T-helper 1 cell treated with Interleukin-12 subunit alpha and Interleukin-12 subunit beta and Interleukin-4 antibody, amounts not matched to agents 30 μg/mL and 1 μg/mL, for 36 hours (primary cell): Measurements from ENCODE around the gene TINAGL1.
"Not testable (repeated sequence)": the region's sequence is repeated elsewhere in the genome, so short reads cannot be mapped to it uniquely, and the experiment has no call there.

ENCODE experiments used
- H3K27ac Mint-ChIP-seq: one replicate; pipeline ENCODE4 v1.8.0; 2021; ENCODE audit warnings: mild to moderate bottlenecking, mixed read lengths
- H3K27me3 Mint-ChIP-seq: one replicate; pipeline ENCODE4 v1.8.0; 2021; ENCODE audit warnings: low read depth, mixed read lengths
- H3K36me3 Mint-ChIP-seq: one replicate; pipeline ENCODE4 v1.8.0; 2021; ENCODE audit warnings: low read depth, mixed read lengths
- H3K4me1 Mint-ChIP-seq: one replicate; pipeline ENCODE4 v1.8.0; 2021; ENCODE audit warnings: low read depth, mixed read lengths
- H3K4me3 Mint-ChIP-seq: one replicate; pipeline ENCODE4 v1.8.0; 2021; ENCODE audit warnings: mild to moderate bottlenecking, moderate library complexity, mixed read lengths
- H3K9me3 Mint-ChIP-seq: one replicate; pipeline ENCODE4 v1.8.0; 2021; ENCODE audit warnings: mixed read lengths

The TINAGL1 gene

DNA sequence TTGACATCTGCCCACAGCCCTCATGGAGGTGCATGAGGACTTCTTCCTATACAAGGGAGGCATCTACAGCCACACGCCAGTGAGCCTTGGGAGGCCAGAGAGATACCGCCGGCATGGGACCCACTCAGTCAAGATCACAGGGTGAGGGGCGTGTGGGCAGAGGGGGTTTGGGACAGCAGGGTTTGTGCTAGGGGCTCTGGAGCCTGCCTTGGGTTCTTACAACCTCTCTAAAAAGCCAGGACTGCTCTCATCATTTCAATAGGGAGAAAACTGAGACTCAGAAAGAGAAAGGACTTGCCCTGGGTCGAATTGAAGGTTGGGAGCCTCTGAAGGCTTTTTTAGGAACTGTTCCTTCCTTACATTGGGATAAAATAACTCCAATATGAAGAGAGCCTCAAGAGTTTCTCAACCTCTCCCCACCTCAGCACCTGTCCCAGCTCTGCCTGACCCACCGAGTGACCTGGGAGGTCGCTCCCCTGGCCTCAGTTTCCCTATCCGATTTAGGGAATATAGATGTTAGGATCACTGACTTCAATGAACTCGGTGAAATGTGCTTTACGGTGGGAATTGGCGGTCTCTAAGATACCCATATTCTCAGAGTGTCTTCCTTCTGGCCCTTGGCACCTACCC is 9.5 kb downstream of the TINAGL1 start:
- Mint-ChIP-seq H3K4me1 (no peaks in the 10 kb centered on the region), H3K9me3 (no peaks in the 10 kb centered on the region), H3K27ac (no peak overlapping the region), H3K27me3 (peaks cover 15% of the 10 kb centered on the region), H3K36me3 (no peaks in the 10 kb centered on the region), H3K4me3 (no peak overlapping the region)

DNA sequence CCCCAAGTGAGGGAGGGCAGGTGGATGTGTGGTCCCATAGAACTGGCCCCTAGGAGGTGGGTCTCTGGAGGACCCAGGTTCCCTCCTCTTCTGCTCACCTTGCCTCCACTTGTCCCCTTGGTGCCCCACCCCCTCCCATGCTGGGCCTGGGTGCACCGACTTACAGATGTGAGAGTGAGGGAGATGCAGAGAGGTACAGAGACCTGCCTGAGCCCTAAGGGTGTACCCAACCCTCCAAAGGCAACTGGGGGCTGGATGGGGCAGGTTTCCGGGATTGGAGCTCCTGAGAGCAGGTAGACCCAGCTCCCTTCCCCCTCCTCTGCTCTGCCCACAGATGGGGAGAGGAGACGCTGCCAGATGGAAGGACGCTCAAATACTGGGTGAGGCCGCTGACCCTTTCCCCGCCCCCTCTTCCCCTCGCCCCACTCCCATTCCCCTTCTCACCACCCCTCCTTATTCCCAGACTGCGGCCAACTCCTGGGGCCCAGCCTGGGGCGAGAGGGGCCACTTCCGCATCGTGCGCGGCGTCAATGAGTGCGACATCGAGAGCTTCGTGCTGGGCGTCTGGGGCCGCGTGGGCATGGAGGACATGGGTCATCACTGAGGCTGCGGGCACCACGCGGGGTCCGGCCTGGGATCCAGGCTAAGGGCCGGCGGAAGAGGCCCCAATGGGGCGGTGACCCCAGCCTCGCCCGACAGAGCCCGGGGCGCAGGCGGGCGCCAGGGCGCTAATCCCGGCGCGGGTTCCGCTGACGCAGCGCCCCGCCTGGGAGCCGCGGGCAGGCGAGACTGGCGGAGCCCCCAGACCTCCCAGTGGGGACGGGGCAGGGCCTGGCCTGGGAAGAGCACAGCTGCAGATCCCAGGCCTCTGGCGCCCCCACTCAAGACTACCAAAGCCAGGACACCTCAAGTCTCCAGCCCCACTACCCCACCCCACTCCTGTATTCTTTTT is 10.3 kb downstream of the TINAGL1 start:
- Mint-ChIP-seq H3K9me3 (no peaks in the 10 kb centered on the region), H3K36me3 (no peaks in the 10 kb centered on the region), H3K4me3 (no peak overlapping the region), H3K27ac (no peak overlapping the region), H3K27me3 (peaks cover 15% of the 10 kb centered on the region), H3K4me1 (no peaks in the 10 kb centered on the region)

DNA sequence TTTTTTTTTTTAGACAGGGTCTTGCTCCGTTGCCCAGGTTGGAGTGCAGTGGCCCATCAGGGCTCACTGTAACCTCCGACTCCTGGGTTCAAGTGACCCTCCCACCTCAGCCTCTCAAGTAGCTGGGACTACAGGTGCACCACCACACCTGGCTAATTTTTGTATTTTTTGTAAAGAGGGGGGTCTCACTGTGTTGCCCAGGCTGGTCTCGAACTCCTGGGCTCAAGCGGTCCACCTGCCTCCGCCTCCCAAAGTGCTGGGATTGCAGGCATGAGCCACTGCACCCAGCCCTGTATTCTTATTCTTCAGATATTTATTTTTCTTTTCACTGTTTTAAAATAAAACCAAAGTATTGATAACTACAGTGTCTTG is 11.0 kb downstream of the TINAGL1 start:
- H3K27me3 Mint-ChIP-seq: peaks cover 21% of the 10 kb centered on the region
- H3K9me3 Mint-ChIP-seq, H3K27ac Mint-ChIP-seq, H3K4me1 Mint-ChIP-seq, H3K4me3 Mint-ChIP-seq, H3K36me3 Mint-ChIP-seq: not testable (repeated sequence)

DNA sequence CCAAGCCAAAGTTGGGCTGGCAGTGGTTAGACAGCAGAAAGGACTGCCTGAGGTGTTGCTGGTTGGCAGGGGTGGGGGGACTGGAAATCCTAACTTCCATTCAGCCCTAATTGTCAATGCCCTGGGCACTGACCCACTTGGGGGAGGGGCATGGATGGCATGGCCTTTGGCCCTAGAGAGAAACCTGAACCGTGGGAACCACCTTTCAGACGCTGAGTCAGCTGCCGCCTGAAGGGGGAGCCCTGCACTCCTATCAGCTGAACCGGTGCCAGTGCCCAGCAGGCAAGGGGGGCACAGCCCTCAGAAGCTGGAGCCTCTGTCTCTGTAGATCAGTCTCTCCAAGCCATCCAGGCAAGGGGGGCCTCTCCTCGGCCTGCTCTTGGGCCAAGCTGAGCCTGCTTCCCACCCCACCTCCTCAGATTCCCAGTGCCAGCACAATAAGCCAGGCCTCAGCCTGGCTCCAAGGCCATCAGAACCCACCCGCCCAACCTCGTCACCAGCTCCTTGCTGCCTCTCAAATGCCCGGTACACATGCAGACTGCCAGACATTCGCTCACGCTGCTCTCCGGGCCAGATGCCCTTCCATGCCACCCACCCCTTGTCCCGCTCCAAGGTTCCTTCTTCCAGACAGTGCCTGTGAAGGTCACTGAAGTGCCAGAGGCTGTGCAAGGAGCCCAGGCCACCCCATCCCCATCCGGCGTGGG is 11.6 kb downstream of the TINAGL1 start:
- no peaks in the 10 kb centered on the region for H3K4me1 Mint-ChIP-seq
- peaks cover 21% of the 10 kb centered on the region for H3K27me3 Mint-ChIP-seq
- no peak overlapping the region for H3K4me3 Mint-ChIP-seq
- no peak overlapping the region for H3K27ac Mint-ChIP-seq
- H3K9me3 Mint-ChIP-seq: no peaks in the 10 kb centered on the region
- H3K36me3 Mint-ChIP-seq: no peaks in the 10 kb centered on the region

DNA sequence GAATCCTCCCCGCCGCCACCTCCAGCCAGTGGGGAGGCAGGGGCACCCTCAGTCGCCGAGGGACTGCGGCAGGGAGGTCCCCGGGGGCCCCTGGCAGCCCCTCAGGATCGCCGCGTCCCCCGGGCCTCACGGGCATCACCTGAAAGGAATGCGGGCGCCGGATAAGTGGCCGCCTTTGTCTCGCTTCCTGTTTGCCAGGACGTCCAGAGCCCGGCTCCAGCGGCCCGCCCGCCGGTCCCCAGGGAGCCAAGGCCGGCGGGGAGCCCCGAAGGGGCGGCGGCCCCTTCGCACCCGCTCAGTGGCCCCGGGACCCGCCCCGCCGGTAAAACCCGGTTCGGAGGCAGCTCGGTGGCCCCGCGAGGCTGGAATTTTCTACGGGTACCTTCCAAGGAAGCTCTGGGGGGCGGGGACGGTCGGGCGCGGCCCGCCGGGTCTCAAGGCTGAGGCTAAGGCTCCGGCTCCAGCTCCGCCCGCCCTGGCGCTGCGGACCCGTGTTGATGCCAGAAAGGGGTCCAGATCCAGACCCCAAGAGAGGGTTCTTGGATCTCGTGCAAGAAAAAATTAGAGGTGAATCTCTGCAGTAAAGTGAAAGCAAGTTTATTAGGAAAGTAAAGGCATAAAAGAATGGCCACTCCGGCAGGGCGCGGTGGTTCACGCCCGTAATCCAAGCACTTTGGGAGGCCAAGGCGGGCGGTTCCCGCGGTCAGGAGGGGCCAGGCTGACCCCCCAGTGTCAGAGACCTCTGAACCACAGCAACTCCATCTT is 12.6 kb downstream of the TINAGL1 start:
- Mint-ChIP-seq H3K4me3 (no peak overlapping the region), H3K36me3 (no peaks in the 10 kb centered on the region), H3K9me3 (no peaks in the 10 kb centered on the region), H3K4me1 (no peaks in the 10 kb centered on the region), H3K27ac (no peak overlapping the region), H3K27me3 (peaks cover 21% of the 10 kb centered on the region)

DNA sequence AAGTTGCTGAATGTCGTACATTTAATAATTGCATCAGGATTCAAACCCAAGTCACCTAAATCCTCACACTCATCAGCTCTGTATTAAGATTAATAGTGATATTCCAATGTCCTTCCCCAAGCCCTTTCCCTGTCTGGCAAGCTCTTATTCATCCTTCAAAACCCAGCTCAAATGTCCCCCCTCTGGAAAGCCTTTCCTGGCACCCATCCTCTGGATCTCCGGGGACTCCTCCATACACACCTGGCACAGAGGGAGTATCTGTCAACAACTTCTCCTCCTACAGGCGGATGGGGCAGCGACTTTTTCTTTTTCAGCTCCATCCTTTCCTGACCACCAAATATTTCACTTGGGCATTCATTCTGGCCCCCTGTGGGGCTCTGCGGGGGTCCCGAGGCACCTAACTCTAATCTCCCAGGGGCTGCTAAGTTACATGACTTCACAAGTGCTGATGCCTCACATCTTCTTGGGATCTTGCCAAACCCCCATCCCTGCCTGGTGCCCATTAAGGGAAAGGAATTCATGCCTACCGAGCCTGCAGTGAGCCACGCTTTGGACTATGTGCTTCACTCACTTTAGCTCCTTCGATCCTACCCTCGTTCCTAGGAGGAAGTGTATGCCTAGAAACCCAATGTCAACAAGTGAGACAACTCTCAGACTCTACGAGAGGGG is 15.2 kb downstream of the TINAGL1 start:
- Mint-ChIP-seq H3K27ac (no peak overlapping the region), H3K9me3 (no peaks in the 10 kb centered on the region), H3K36me3 (no peaks in the 10 kb centered on the region), H3K4me3 (no peak overlapping the region), H3K4me1 (no peaks in the 10 kb centered on the region), H3K27me3 (peaks cover 29% of the 10 kb centered on the region)

DNA sequence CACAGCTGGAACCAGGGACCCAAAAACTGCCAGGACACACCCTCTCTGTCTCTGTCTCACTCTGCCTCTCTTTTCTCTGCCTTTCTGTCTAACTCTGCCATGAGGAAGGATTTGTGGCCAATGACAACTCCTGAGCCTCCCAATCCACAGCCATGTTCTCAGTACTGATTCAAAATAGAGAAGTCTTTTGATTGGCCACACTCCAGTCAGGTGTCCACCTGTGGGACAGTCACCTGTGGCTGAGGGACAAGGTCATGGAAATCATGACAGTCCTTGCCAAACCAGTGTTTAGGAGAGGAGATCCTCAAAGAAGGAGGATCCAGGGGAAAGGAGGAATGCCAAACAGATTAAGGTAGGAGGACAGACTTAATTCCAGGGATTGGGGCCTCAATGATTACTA is 15.8 kb downstream of the TINAGL1 start:
- Mint-ChIP-seq H3K4me1 (no peaks in the 10 kb centered on the region), H3K9me3 (no peaks in the 10 kb centered on the region), H3K27ac (no peak overlapping the region), H3K4me3 (no peak overlapping the region), H3K27me3 (peaks cover 29% of the 10 kb centered on the region), H3K36me3 (no peaks in the 10 kb centered on the region)

DNA sequence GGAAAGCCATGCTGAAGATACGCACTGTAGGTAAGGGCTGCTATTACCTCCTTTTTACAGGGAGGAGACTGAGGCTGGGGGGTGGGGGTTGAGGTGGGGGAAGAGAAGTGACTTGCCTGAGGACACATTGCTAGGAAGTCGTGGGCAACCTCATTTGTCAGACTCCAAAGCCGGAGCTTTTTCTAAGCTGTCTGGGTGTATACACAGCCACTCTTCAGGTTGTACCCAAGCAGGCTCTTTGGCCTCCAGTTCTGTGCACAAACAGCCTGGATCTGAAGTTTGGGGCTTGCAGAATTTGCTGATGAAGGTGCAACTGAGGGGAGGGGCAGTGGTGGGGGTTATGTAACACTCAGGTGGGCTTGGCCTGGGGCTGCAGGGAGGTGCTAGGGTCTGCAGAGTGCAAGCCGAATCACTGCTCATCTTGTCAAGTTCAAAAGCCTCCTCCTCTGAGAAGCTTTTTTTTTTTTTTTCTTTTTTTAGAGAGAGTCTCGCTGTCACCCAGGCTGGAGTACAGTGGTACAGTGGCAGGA is 16.9 kb downstream of the TINAGL1 start:
- no peaks in the 10 kb centered on the region for H3K4me1 Mint-ChIP-seq
- peaks cover 32% of the 10 kb centered on the region for H3K27me3 Mint-ChIP-seq
- H3K4me3 Mint-ChIP-seq: no peak overlapping the region
- H3K36me3 Mint-ChIP-seq: no peaks in the 10 kb centered on the region
- no peak overlapping the region for H3K27ac Mint-ChIP-seq
- H3K9me3 Mint-ChIP-seq: no peaks in the 10 kb centered on the region

DNA sequence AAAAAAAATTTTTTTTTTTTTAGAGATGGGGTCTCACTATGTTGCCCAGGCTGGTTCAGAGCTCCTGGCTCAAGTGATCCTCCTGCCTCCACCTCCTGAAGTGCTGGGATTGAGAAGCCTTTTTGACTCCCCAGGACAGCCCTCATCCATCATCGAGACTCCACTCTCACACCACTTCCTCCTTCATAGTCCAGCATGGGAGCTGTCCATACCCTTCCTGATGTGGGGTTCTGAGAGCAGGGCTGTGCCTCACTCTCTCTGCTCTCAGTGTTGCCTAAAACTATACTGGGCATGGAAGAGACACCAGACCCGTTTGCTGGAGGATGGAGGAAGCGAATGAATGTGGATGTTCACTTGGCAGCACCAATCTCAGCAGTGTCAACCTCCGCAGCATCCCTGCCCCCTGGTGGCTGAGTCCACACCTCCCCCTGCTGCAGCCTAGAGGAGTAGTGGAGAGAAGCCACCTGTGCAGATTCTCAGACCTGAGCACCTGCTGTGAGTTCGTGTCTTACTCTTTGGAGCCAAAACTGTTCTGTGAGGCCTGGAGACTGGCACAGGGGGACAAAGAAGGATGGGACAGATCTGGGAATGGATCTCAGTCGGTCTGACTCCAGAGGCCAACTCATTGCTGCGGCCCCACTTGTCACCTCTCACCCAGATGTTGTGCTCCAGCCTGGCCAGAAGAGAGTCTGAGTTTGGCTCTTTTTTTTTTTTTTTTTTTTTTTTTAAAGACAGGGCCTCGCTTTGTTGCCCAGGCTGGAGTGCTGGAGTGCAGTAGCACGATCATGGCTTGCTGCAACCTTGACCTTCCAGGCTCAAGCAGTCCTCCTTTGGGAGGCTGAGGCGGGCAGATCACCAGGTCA is 17.7 kb downstream of the TINAGL1 start:
- no peaks in the 10 kb centered on the region for H3K36me3 Mint-ChIP-seq
- H3K27me3 Mint-ChIP-seq: peaks cover 31% of the 10 kb centered on the region
- no peaks in the 10 kb centered on the region for H3K4me1 Mint-ChIP-seq
- no peaks in the 10 kb centered on the region for H3K9me3 Mint-ChIP-seq
- no peak overlapping the region for H3K27ac Mint-ChIP-seq
- H3K4me3 Mint-ChIP-seq: no peak overlapping the region

DNA sequence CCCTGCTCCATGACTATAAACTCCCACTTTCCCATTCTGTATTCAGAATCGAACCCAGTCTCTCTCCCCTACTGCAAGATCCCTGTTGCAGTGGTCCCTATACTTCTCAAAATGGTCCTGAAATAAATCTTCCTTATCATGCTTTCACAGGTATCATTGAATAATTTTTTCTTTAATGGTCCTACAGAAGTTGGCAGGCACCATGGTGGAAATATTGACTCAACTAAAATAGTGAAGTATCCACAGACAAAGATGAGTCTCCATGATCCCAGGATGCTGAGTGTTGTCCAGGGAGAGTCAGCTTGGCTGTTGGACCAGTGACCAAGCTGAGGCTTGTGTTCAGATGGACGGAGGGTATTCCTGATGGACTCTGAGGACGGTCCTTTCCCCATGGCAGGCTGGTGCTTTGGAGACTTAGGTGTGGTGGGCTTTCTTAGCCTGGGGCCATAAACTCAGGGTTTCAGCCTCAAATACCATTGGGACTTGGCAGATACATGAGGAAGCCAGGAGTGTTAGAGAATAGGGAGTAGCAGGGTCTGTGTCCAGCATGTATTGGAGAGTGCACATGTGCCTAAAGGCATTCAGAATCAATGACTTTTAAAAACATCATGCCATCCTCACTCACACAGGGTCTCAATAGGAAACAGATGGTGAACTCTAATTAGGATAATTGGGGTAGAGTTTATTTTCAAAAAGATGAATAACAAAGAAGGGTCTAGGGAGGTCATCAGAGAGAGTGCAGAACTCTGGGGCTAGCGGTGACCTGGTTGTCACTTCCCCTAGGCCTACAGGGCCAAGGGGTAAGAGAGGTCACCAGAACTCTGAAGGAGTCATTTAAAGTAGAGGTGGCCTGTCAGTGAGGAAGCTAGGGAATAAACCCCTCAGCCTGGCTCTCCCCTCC is 19.8 kb downstream of the TINAGL1 start:
- H3K4me1 Mint-ChIP-seq: no peaks in the 10 kb centered on the region
- H3K27ac Mint-ChIP-seq: no peak overlapping the region
- no peaks in the 10 kb centered on the region for H3K36me3 Mint-ChIP-seq

DNA sequence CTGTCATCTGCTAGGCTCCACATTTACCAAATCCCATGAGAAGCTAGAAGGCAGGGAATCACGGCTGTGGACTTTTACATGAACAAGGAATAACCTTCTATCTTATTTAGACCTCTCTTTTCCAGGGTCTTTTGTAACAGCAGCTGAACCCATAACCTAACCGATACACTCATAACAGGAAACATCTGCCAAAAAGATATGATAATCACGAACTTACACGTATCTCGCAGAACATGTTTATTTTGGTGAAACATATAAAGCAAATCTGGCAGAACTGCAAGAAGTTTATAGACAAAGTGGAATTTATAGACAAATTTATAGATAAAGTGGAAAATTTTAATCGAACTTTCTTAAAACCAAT is 20.4 kb downstream of the TINAGL1 start:
- Mint-ChIP-seq H3K36me3 (no peaks in the 10 kb centered on the region), H3K4me3 (no peak overlapping the region), H3K27me3 (peaks cover 29% of the 10 kb centered on the region), H3K9me3 (no peaks in the 10 kb centered on the region), H3K4me1 (no peaks in the 10 kb centered on the region), H3K27ac (no peak overlapping the region)

More for the DNA sequence above, 19.8 kb downstream of the TINAGL1 start:
- Mint-ChIP-seq H3K27me3 (peaks cover 27% of the 10 kb centered on the region), H3K4me3 (no peak overlapping the region), H3K9me3 (no peaks in the 10 kb centered on the region)

DNA sequence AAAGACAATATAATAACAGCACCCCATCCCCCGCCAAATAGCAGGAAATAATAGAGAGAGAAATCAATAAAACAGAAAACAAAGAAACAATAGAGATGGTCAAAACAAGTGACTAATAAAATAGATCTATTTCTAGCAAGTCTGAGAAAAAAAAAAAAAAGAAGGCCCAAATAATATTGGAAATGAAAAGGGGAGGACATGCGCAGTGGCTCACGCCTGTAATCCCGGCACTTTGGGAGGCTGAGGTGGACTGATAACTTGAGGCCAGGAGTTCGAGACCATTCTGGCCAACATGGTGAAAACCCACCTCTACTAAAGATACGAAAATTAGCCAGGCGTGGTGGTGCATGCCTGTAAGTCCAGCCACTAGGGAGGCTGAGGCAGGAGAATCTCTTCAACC is 22.7 kb downstream of the TINAGL1 start:
- Mint-ChIP-seq H3K27ac (no peak overlapping the region), H3K27me3 (peaks cover 33% of the 10 kb centered on the region), H3K9me3 (no peaks in the 10 kb centered on the region), H3K4me3 (no peak overlapping the region), H3K36me3 (no peaks in the 10 kb centered on the region), H3K4me1 (no peaks in the 10 kb centered on the region)
